WERI-Rb-1 (cell line): Measurements from ENCODE around the gene TMEM62.
"Not testable (repeated sequence)": the region's sequence is repeated elsewhere in the genome, so short reads cannot be mapped to it uniquely, and the experiment has no call there.

Experiments used
- DNase-seq: peaks from one replicate; pipeline ENCODE4 v3.0.0-alpha.2; 2020
- H3K27ac ChIP-seq: fragments of 250-450 bp; sonication (Bioruptor Pico); 2 replicates; pipeline ENCODE4 v1.5.1; 2020; ENCODE audit warnings: mild to moderate bottlenecking, moderate library complexity
- H3K27me3 ChIP-seq: fragments of 250-450 bp; sonication (Bioruptor Pico); 2 replicates; pipeline ENCODE4 v1.5.1; 2021; ENCODE audit warnings: mild to moderate bottlenecking, low read depth, moderate library complexity; ENCODE audit not compliant: insufficient read depth, severe bottlenecking
- H3K36me3 ChIP-seq: fragments of 250-450 bp; sonication (Bioruptor Pico); 2 replicates; pipeline ENCODE4 v1.5.1; 2020; ENCODE audit warnings: mild to moderate bottlenecking, moderate library complexity
- H3K4me3 ChIP-seq: 2 replicates; pipeline ENCODE4 v1.5.1; 2011; ENCODE audit warnings: low read depth, mild to moderate bottlenecking, control low read depth, low read length
- H3K9me3 ChIP-seq: fragments of 250-450 bp; sonication (Bioruptor Pico); 2 replicates; pipeline ENCODE4 v1.5.1; 2021; ENCODE audit warnings: mild to moderate bottlenecking, moderate library complexity; ENCODE audit not compliant: severe bottlenecking
- CTCF ChIP-seq: IDR thresholded peaks from 2 replicates; pipeline ENCODE4 v1.5.1; 2011; ENCODE audit warnings: low read depth, mild to moderate bottlenecking, control low read depth, inconsistent platforms, low read length

The TMEM62 gene

GRCh38 chr15:43193710-43194109, 60.3 kb downstream of the TMEM62 start:
- H3K27ac ChIP-seq = no peak overlapping the region
- H3K36me3 ChIP-seq = peaks cover 25% of the 10 kb centered on the region
- DNase-seq = no peak
- no peaks in the 10 kb centered on the region for H3K9me3 ChIP-seq
- H3K27me3 ChIP-seq = no peaks in the 10 kb centered on the region
- no peak overlapping the region for H3K4me3 ChIP-seq
- TF ChIP-seq CTCF = no peak

DNA sequence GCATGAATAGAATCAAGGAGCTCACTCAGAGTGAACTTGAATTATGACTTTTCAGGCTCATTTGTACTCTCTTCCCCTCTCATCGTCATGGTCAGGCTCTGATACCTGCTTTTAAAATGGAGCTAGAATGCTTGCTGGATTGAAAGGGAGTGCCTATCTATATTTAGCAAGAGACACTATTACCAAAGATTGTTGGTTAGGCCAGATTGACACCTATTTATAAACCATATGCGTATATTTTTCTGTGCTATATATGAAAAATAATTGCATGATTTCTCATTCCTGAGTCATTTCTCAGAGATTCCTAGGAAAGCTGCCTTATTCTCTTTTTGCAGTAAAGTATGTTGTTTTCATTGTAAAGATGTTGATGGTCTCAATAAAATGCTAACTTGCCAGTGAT, 61.4 kb downstream of the TMEM62 start:
- Histone ChIP-seq H3K9me3 (no peaks in the 10 kb centered on the region), H3K27ac (no peak overlapping the region), H3K36me3 (peaks cover 22% of the 10 kb centered on the region), H3K4me3 (no peak overlapping the region), H3K27me3 (no peaks in the 10 kb centered on the region)
- DNase-seq = no peak
- no peak for TF ChIP-seq CTCF

DNA sequence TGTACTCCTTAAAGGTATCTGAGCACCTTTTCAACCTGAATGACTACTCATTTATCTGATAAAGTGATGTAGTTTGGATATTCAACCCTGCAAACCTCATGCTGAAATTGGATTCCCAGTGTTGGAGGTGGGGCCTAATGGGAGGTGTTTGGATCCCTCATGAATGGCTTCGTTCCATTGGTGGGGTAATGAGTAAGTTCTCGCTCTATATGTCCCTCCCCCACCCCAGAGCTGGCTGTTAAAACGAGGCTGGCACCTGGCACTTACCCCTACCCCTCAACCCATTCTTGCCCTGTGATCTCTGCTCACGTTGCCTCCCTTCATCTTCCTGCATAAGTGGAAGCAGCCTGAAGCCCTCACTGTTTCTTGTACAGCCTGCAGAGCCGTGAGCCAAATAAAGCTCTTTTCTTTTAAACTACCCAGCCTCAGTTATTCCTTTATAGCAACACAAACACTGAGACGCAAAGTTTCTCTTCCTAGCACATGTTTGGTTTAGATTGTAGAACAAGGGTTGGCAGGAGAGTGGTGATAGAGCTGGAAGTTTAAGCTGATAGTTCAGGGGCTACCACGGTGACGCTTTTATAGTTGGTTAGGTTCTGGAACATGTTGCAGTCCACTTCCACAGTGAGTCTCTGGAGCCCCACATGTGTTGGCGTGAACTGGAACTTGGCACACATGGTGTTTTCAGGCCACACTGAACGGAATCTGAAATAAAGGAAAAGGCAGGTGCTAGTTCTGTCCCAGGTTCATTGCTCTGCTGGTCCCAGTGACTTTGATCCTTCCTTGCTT, 63.6 kb downstream of the TMEM62 start:
- Histone ChIP-seq H3K9me3 (no peaks in the 10 kb centered on the region), H3K4me3 (no peak overlapping the region), H3K36me3 (peaks cover 14% of the 10 kb centered on the region), H3K27me3 (no peaks in the 10 kb centered on the region), H3K27ac (no peak overlapping the region)
- TF ChIP-seq CTCF = no peak
- no peak for DNase-seq

DNA sequence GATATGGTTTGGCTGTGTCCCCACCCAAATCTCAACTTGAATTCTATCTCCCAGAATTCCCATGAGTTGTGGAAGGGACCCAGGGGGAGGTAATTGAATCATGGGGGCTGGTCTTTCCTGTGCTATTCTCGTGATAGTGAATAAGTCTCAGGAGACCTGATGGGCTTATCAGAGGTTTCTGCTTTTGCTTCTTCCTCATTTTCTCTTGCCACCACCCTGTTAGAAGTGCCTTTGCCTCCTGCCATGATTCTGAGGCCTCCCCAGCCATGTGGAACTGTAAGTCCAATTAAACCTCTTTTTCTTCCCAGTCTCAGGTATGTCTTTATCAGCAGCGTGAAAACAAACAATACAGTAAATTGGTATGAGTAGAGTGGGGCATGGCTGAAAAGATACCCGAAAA, 64.4 kb downstream of the TMEM62 start:
- H3K9me3 ChIP-seq, DNase-seq, H3K36me3 ChIP-seq: not testable (repeated sequence)

DNA sequence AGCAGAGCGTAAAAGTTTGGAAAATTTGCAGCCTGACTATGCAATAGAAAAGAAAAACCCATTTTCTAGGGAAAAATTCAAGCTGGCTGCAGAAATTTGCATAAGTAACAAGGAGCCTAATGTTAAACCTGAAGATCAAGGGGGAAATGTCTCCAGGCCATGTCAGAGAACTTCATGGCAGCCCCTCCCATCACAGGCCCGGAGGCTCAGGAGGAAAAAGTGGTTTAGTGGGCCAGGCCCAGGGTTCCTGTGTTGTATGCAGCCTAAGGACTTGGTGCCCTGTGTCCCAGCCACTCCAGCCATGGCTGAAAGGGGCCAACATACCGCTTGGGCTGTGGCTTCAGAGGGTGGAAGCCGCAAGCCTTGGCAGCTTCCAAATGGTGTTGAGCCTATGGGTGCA, 65.2 kb downstream of the TMEM62 start:
- not testable (repeated sequence) for H3K27me3 ChIP-seq, DNase-seq, H3K36me3 ChIP-seq, H3K27ac ChIP-seq, H3K4me3 ChIP-seq, H3K9me3 ChIP-seq

More for the DNA sequence above, 64.4 kb downstream of the TMEM62 start:
- not testable (repeated sequence) for H3K27me3 ChIP-seq, H3K27ac ChIP-seq, H3K4me3 ChIP-seq

DNA sequence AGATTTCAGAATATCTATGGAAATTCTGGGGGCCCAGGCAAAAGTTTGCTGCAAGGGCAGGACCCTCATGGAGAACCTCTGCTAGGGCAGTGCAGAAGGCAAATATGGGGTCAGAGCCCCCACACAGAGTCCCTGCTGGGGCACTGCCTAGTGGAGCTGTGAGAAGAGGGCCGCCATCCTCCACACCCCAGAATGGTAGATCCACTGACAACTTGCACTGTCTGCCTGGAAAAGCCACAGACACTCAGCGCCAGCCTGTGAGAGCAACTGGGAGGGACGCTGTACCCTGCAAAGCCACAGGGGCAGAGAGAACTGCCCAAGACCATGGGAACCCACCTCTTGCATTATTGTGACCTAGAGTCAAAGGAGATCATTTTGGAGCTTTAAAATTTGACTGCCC, 65.6 kb downstream of the TMEM62 start:
- no peak overlapping the region for H3K27ac ChIP-seq
- DNase-seq = no peak
- H3K36me3 ChIP-seq = 0 out of 2 replicates have a peak, but pooled peaks cover 5% of the 10 kb centered on the region
- TF ChIP-seq CTCF = no peak
- no peaks in the 10 kb centered on the region for H3K9me3 ChIP-seq
- no peaks in the 10 kb centered on the region for H3K27me3 ChIP-seq
- H3K4me3 ChIP-seq = no peak overlapping the region

- Histone ChIP-seq H3K27me3 (no peaks in the 10 kb centered on the region), H3K9me3 (no peaks in the 10 kb centered on the region), H3K36me3 (no peaks in the 10 kb centered on the region), H3K4me3 (no peak overlapping the region), H3K27ac (no peak overlapping the region)
- DNase-seq = no peak
- no peak for TF ChIP-seq CTCF
Observed at GRCh38 chr15:43199945-43200488, 66.6 kb downstream of the TMEM62 start.
